ENCODE measurements around the gene CMAS. TPM values are rescaled to one million over a fixed set of nuclear protein-coding genes. Genes with fewer than 3 reads are reported as not detected.

Gene CMAS
- total RNA-seq, 2 donors from 2014 or later: 45.4 to 87.0 TPM

- no peak for TF ChIP-seq POLR2A (IDR thresholded peaks at IDR 0.05)
- no peaks in the 10 kb centered on the region for H3K4me1 ChIP-seq (replicated peaks)
- no peaks in the 10 kb centered on the region for H3K9me3 ChIP-seq
- intact Hi-C loops (cut with DNase I): no loop called here
- no peaks in the 10 kb centered on the region for H3K36me3 ChIP-seq
- no peaks in the 10 kb centered on the region for H3K27me3 ChIP-seq (replicated peaks; ENCODE audit: insufficient read depth)
- H3K27ac ChIP-seq: no peak overlapping the region
- H3K4me3 ChIP-seq: no peak overlapping the region
- DNase-seq (ENCODE audit: low spot score): no peak
These were observed 59.5 kb downstream of the CMAS start for GRCh38 chr12:22105542-22105941.

DNA sequence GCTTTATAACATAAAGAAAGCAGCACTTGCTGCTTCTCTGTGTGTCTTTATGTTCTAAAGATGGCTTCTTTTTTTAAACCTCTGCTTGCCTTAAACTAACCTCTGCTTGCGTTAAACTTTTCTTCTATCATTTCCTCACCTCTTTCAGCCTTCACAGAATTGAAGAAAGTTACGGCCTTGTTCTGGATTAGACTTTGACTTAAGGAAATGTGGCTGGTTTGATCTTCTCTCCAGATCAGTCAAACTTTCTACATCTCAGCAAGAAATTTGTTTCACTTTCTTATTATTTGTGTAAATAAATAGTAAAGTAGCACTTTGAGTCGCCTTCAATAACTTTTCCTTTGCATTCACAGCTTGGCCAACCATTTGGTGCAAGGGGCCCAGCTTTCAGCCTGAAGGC lies 64.2 kb downstream of the CMAS start:
- H3K4me3 ChIP-seq: no peak overlapping the region
- intact Hi-C loops (cut with DNase I): no loop called here
- no peaks in the 10 kb centered on the region for H3K36me3 ChIP-seq
- TF ChIP-seq POLR2AphosphoS5 (IDR thresholded peaks at IDR 0.05) (no peak), POLR2A (IDR thresholded peaks at IDR 0.05) (no peak)
- TF ChIP-seq, protein P1, sequence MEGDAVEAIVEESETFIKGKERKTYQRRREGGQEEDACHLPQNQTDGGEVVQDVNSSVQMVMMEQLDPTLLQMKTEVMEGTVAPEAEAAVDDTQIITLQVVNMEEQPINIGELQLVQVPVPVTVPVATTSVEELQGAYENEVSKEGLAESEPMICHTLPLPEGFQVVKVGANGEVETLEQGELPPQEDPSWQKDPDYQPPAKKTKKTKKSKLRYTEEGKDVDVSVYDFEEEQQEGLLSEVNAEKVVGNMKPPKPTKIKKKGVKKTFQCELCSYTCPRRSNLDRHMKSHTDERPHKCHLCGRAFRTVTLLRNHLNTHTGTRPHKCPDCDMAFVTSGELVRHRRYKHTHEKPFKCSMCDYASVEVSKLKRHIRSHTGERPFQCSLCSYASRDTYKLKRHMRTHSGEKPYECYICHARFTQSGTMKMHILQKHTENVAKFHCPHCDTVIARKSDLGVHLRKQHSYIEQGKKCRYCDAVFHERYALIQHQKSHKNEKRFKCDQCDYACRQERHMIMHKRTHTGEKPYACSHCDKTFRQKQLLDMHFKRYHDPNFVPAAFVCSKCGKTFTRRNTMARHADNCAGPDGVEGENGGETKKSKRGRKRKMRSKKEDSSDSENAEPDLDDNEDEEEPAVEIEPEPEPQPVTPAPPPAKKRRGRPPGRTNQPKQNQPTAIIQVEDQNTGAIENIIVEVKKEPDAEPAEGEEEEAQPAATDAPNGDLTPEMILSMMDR (IDR thresholded peaks at IDR 0.05): no peak
- H3K27me3 ChIP-seq (replicated peaks; ENCODE audit: insufficient read depth): no peaks in the 10 kb centered on the region
- 61% methylated on average over 3 of the region's 3 CpGs for WGBS
- no peak for DNase-seq (ENCODE audit: low spot score)
- no peak overlapping the region for H3K27ac ChIP-seq
- no peaks in the 10 kb centered on the region for H3K9me3 ChIP-seq
- no peaks in the 10 kb centered on the region for H3K4me1 ChIP-seq (replicated peaks)

Other genes starting within 250 kb of the CMAS start
- gene ABCC9, start 104.8 kb upstream of the CMAS start, total RNA-seq: 10 to 100 TPM in 1 of 2 donors, 1 to 10 TPM in 1; 6.1 to 10.5 TPM

Measured in prostate gland (tissue), 2 donors.